Measurements from ENCODE around the gene INTS2. TPM values are rescaled to one million over a fixed set of nuclear protein-coding genes. Genes with fewer than 3 reads are reported as not detected.

Gene INTS2
- total RNA-seq, 4 donors from 2014 or later: 10.1 to 15.4 (median 11.4) TPM

DNA sequence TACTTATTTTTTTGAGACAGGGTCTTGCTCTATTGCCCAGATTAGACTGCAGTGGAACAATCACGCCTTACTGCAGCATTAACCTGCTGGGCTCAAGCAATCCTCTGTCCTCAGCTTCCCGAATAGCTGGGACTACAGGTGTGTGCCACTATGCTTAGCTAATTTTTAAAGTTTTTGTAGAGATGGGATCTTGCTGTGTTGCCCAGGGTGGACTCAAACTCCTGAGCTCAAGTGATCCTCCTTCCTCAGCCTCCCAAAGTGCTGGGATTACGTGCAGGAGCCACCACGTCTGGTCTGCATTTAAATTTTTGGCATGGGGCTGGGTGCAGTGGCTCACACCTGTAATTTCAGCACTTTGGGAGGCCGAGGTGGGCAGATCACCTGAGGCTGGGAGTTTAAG lies 41.0 kb upstream of the INTS2 start:
- no peaks in the 10 kb centered on the region for H3K9me3 ChIP-seq
- peaks cover 45 to 94% (median 76%) of the 10 kb centered on the region in 4 donors for H3K36me3 ChIP-seq
- no peak overlapping the region for H3K4me3 ChIP-seq
- intact Hi-C loops (cut with DNase I): no loop called here
- WGBS: 96% methylated on average over 5 of the region's 5 CpGs
- no peaks in the 10 kb centered on the region for H3K4me1 ChIP-seq
- DNase-seq (ENCODE audit: extremely low spot score): no peak
- no peaks in the 10 kb centered on the region for H3K27me3 ChIP-seq
- TF ChIP-seq POLR2A (IDR thresholded peaks at IDR 0.05; ENCODE audit: low read depth) (no peak), CTCF (IDR thresholded peaks at IDR 0.05) (no peak), POLR2AphosphoS5 (IDR thresholded peaks at IDR 0.05) (no peak), EP300 (IDR thresholded peaks at IDR 0.05) (no peak)
- no peak overlapping the region for H3K27ac ChIP-seq (replicated peaks in 1 of 4)

DNA sequence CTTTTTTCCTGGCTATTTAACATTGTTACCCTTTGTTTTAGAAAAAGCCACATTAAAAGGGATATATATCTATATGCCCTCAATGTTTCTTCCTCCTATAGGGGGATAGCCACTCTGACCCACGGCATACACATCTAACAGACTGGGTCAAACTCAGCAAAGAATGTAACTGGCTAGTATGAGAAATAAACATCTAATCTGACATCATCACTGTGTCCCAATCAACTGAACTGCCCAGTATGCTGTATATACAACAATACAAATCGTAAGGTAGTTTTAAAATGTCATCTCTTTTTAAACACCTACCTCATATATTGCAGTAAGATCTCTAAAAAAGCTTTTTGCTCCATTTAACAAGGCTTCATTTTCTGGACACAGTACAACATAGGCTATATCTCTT lies 39.9 kb upstream of the INTS2 start:
- TF ChIP-seq POLR2AphosphoS5 (IDR thresholded peaks at IDR 0.05) (no peak), POLR2A (IDR thresholded peaks at IDR 0.05; ENCODE audit: low read depth) (no peak)
- intact Hi-C loops (cut with DNase I): no loop called here
- WGBS: 92% methylated on average over 2 of the region's 2 CpGs
- no peaks in the 10 kb centered on the region for H3K27me3 ChIP-seq
- DNase-seq (ENCODE audit: extremely low spot score): no peak
- H3K4me1 ChIP-seq: no peaks in the 10 kb centered on the region
- H3K36me3 ChIP-seq: peaks cover 45 to 94% (median 84%) of the 10 kb centered on the region in 4 donors
- H3K4me3 ChIP-seq: no peak overlapping the region
- H3K9me3 ChIP-seq: no peaks in the 10 kb centered on the region
- H3K27ac ChIP-seq (replicated peaks in 1 of 4): no peak overlapping the region

DNA sequence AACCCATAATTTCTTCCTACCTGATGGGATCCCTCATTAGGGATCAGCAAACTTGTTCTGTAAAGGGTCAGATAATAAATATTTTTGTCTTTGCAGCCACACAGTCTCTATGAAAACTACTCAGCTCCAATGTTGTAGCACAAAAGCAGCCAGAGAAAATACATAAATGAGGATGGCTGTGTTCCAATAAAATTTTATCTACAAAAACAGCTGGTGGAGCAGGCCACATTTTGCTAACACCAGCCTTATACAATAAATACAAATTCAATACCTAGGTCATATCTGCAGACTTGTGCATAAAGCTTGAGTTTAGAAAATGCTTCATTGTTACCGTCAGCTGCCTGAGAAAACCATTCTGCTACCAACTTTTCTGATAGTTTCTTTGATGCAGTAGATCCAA lies 38.4 kb upstream of the INTS2 start:
- no peaks in the 10 kb centered on the region for H3K9me3 ChIP-seq
- no peak for DNase-seq (ENCODE audit: extremely low spot score)
- TF ChIP-seq POLR2A (IDR thresholded peaks at IDR 0.05; ENCODE audit: low read depth) (no peak), CTCF (IDR thresholded peaks at IDR 0.05) (no peak), EP300 (IDR thresholded peaks at IDR 0.05) (no peak), POLR2AphosphoS5 (IDR thresholded peaks at IDR 0.05) (no peak)
- no peak overlapping the region for H3K27ac ChIP-seq (replicated peaks in 1 of 4)
- peaks cover 47 to 96% (median 84%) of the 10 kb centered on the region in 4 donors for H3K36me3 ChIP-seq
- H3K27me3 ChIP-seq: no peaks in the 10 kb centered on the region
- no peak overlapping the region for H3K4me3 ChIP-seq
- 0% methylated on average over 1 of the region's 1 CpG for WGBS
- H3K4me1 ChIP-seq: no peaks in the 10 kb centered on the region
- intact Hi-C loops (cut with DNase I): no loop called here

DNA sequence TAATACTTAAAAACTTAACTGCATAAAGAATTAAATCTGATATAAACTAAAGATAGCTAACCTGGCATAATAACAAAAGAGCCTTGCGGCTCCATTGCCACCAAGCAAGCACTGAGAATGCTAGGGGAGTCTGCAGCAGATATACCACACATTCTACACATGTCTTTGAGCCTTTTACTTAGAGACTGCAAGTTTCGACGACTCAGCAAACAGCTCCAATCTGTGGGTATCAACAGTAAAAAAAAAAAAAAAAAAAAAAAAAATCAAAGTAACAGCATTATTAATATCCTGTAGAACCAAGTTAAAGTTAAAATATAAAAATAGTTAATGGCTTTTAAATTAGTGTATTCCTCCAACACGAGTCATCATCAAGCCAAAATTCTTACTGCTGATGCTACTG lies 27.8 kb upstream of the INTS2 start:
- peaks cover 47 to 100% (median 88%) of the 10 kb centered on the region in 4 donors for H3K36me3 ChIP-seq
- 79% methylated on average over 4 of the region's 4 CpGs for WGBS
- H3K4me1 ChIP-seq: no peaks in the 10 kb centered on the region
- TF ChIP-seq POLR2A (IDR thresholded peaks at IDR 0.05; ENCODE audit: low read depth) (no peak), CTCF (IDR thresholded peaks at IDR 0.05) (no peak), POLR2AphosphoS5 (IDR thresholded peaks at IDR 0.05) (no peak), EP300 (IDR thresholded peaks at IDR 0.05) (no peak)
- H3K4me3 ChIP-seq: no peak overlapping the region
- no peak overlapping the region for H3K27ac ChIP-seq (replicated peaks in 1 of 4)
- H3K9me3 ChIP-seq: no peaks in the 10 kb centered on the region
- no peak for DNase-seq (ENCODE audit: extremely low spot score)
- intact Hi-C loops (cut with DNase I): no loop called here
- no peaks in the 10 kb centered on the region for H3K27me3 ChIP-seq

GRCh38 chr17:61947367-61948078 lies 19.7 kb upstream of the INTS2 start:
- Histone ChIP-seq H3K27ac (replicated peaks in 1 of 4) (no peak overlapping the region), H3K36me3 (peaks cover 63 to 89% (median 78%) of the 10 kb centered on the region in 4 donors), H3K4me3 (no peak overlapping the region), H3K27me3 (no peaks in the 10 kb centered on the region), H3K9me3 (no peaks in the 10 kb centered on the region), H3K4me1 (peaks cover 0 to 4% (median 0%) of the 10 kb centered on the region in 4 donors)
- TF ChIP-seq EP300 (IDR thresholded peaks at IDR 0.05): no peak
- no peak for TF ChIP-seq POLR2A (IDR thresholded peaks at IDR 0.05; ENCODE audit: low read depth)
- no peak for TF ChIP-seq POLR2AphosphoS5 (IDR thresholded peaks at IDR 0.05)
- TF ChIP-seq CTCF (IDR thresholded peaks at IDR 0.05): no peak
- 82% methylated on average over 3 of the region's 3 CpGs for WGBS
- intact Hi-C loops (cut with DNase I): no loop called here
- DNase-seq (ENCODE audit: extremely low spot score): no peak
